RWPE2 (cell line): ENCODE measurements around the gene RPS6KA2.

Experiments used
- ATAC-seq: fragments of 200-7000 bp; cut with Tn5 transposase; 3 replicates; pipeline ENCODE4 v1.9.1; 2021; ENCODE audit warnings: low read depth
- DNase-seq: peaks from one replicate; pipeline ENCODE4 v3.0.0-alpha.2; 2020; ENCODE audit warnings: low spot score
- H3K27ac ChIP-seq: fragments of 450-650 bp; 2 replicates; pipeline ENCODE4 v1.5.1; 2017; ENCODE audit warnings: mild to moderate bottlenecking; ENCODE audit not compliant: poor library complexity, severe bottlenecking
- H3K27me3 ChIP-seq: fragments of 250-450 bp; sonication (Bioruptor Pico); 2 replicates; pipeline ENCODE4 v1.5.1; 2021; ENCODE audit warnings: mild to moderate bottlenecking, moderate library complexity; ENCODE audit not compliant: insufficient read depth, poor library complexity, severe bottlenecking
- H3K36me3 ChIP-seq: fragments of 250-450 bp; sonication (Bioruptor Pico); 2 replicates; pipeline ENCODE4 v1.5.1; 2020; ENCODE audit warnings: low read depth, mild to moderate bottlenecking, moderate library complexity
- H3K4me1 ChIP-seq: fragments of 250-450 bp; sonication (Bioruptor Pico); 2 replicates; pipeline ENCODE4 v1.5.1; 2021; ENCODE audit warnings: mild to moderate bottlenecking, moderate library complexity; ENCODE audit not compliant: insufficient read depth, poor library complexity, severe bottlenecking
- H3K4me3 ChIP-seq: fragments of 250-450 bp; sonication (Bioruptor Pico); 2 replicates; pipeline ENCODE4 v1.5.1; 2021; ENCODE audit warnings: mild to moderate bottlenecking, moderate library complexity; ENCODE audit not compliant: severe bottlenecking
- H3K9me3 ChIP-seq: fragments of 250-450 bp; sonication (Bioruptor Pico); 2 replicates; pipeline ENCODE4 v1.5.1; 2021; ENCODE audit warnings: mild to moderate bottlenecking, moderate library complexity; ENCODE audit not compliant: severe bottlenecking
- CTCF ChIP-seq: fragments of 450-650 bp; IDR thresholded peaks from one replicate; pipeline ENCODE4 v1.5.1; 2017; ENCODE audit warnings: mild to moderate bottlenecking, moderate library complexity; ENCODE audit not compliant: poor library complexity, severe bottlenecking

RPS6KA2 gene

GRCh38 chr6:166588691-166589336, 38.2 kb downstream of the RPS6KA2 start:
- Histone ChIP-seq H3K27ac (peak overlapping the region; percentile 15), H3K4me1 (peaks cover 22% of the 10 kb centered on the region), H3K27me3 (no peaks in the 10 kb centered on the region), H3K9me3 (no peaks in the 10 kb centered on the region), H3K36me3 (no peaks in the 10 kb centered on the region), H3K4me3 (no peak overlapping the region)
- ATAC-seq (peak; percentile 51), DNase-seq (no peak)
- TF ChIP-seq CTCF = no peak

GRCh38 chr6:166587631-166588413, 39.2 kb downstream of the RPS6KA2 start:
- ATAC-seq = no peak
- Histone ChIP-seq H3K36me3 (no peaks in the 10 kb centered on the region), H3K4me1 (peaks cover 16% of the 10 kb centered on the region), H3K27ac (no peak overlapping the region), H3K4me3 (no peak overlapping the region), H3K9me3 (no peaks in the 10 kb centered on the region), H3K27me3 (no peaks in the 10 kb centered on the region)
- TF ChIP-seq CTCF = no peak
- DNase-seq = no peak

GRCh38 chr6:166586424-166587156, 40.5 kb downstream of the RPS6KA2 start, which contains the start of gene RAMACL:
Gene RAMACL (minus strand): TSS chr6:166586678. CDS start chr6:166586477, 201 bp downstream.
- DNase-seq (no peak), ATAC-seq (peak; percentile 93)
- TF ChIP-seq CTCF = no peak
- Histone ChIP-seq H3K27me3 (no peaks in the 10 kb centered on the region), H3K4me3 (no peak within 1 kb of the TSS), H3K27ac (no peak within 1 kb of the TSS), H3K36me3 (no peaks in the 10 kb centered on the region), H3K4me1 (peaks cover 16% of the 10 kb centered on the region), H3K9me3 (no peaks in the 10 kb centered on the region)

- no peak for TF ChIP-seq CTCF
- H3K4me1 ChIP-seq = peaks cover 12% of the 10 kb centered on the region
- H3K27me3 ChIP-seq = no peaks in the 10 kb centered on the region
- no peak overlapping the region for H3K4me3 ChIP-seq
- H3K27ac ChIP-seq = no peak overlapping the region
- H3K9me3 ChIP-seq = no peaks in the 10 kb centered on the region
- ATAC-seq = no peak
- DNase-seq = no peak
- H3K36me3 ChIP-seq = no peaks in the 10 kb centered on the region
Observed at GRCh38 chr6:166584853-166585429, 42.1 kb downstream of the RPS6KA2 start.
